ENCODE measurements around the gene SNRPA. TPM values are rescaled to one million over a fixed set of nuclear protein-coding genes. Genes with fewer than 3 reads are reported as not detected.

SNRPA gene
- total and polyA plus RNA-seq, 2 of the 13 experiments (the other 11 are each of a cell fraction or from before 2014, with no cell fraction given), result 59.6 to 162 TPM

DNA sequence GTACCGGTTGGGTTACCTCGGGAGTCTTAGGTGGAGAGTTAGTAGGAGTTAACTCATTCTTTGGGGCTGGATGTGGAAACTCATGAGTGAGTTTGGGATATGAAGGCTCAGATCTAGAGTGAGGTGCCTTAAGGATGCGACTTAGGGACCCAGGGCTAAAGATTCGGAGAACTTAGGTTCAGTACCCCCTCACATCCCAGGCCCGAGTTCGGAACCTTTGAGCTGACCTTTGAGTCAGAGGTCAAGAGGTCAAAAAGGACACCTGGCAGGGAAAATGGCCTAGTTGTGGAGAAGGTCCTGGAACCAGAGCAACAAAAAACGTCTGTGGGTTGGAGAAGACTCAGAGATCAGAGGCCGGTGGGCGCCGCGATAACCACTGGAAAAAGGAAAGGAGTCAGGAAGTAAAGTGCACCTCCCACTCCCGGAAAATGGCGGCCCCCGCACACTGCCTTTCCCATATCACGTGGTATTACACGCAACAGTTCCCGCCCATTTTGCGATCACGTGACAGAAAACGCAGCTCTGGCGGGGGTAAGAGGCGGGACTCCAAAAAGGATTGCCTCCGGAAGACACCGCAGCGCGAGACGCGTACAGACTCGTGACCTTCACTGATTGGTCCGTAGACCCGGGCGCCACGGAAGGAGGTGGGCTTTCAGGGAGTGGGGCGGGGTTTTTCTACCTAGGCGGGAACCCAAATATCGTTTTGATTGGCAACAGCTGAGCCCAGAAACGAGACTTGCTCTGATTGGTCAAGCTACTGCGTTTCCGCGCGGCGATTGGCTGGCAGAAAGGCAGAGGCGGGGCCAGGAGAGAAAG is 737 bp upstream of the SNRPA start, which contains the start of gene ACTMAP (continued):
- TF ChIP-seq PHF20 (CRISPR knock-in tag; IDR thresholded peaks at IDR 0.05) (peak; percentile 92), NFKBIZ (CRISPR knock-in tag; IDR thresholded peaks at IDR 0.05) (no peak), ZSCAN20 (CRISPR knock-in tag; IDR thresholded peaks at IDR 0.05; ENCODE audit: borderline replicate concordance) (no peak), AKAP8 (CRISPR knock-in tag; IDR thresholded peaks at IDR 0.05) (no peak), ZNF3 (CRISPR knock-in tag; IDR thresholded peaks at IDR 0.05) (no peak), GZF1 (CRISPR knock-in tag; IDR thresholded peaks at IDR 0.05) (no peak), ZIK1 (CRISPR knock-in tag; IDR thresholded peaks at IDR 0.05; ENCODE audit: borderline replicate concordance, low read depth) (0 out of 2 replicates have a peak, but pooled peaks have one; percentile 23), HCFC1 (IDR thresholded peaks at IDR 0.05; ENCODE audit: low read depth, low read length) (peak; percentile 50; the same call in 1 of the 2 replicates), KDM3A (CRISPR knock-in tag; IDR thresholded peaks at IDR 0.05; ENCODE audit: low read depth) (no peak), ZNF569 (CRISPR knock-in tag; IDR thresholded peaks at IDR 0.05; ENCODE audit: borderline replicate concordance) (no peak), MED1 (CRISPR knock-in tag; IDR thresholded peaks at IDR 0.05) (no peak; the same call in 1 of the 2 replicates), KDM2A (CRISPR knock-in tag; IDR thresholded peaks at IDR 0.05; ENCODE audit: borderline replicate concordance, low read depth) (peak; percentile 69; the same call in 1 of the 2 replicates), ZNF468 (CRISPR knock-in tag; IDR thresholded peaks at IDR 0.05) (no peak), CBFB (CRISPR knock-in tag; IDR thresholded peaks at IDR 0.05) (no peak), IKZF4 (CRISPR knock-in tag; IDR thresholded peaks at IDR 0.05; ENCODE audit: borderline replicate concordance, low read depth, not compliant biosample characterization) (no peak), MED13 (CRISPR knock-in tag; IDR thresholded peaks at IDR 0.05) (no peak), ZBTB21 (CRISPR knock-in tag; IDR thresholded peaks at IDR 0.05) (no peak), ZKSCAN1 (IDR thresholded peaks at IDR 0.05; ENCODE audit: low read length) (no peak), ZNF567 (CRISPR knock-in tag; IDR thresholded peaks at IDR 0.05; ENCODE audit: borderline replicate concordance) (no peak), PHF5A (CRISPR knock-in tag; IDR thresholded peaks at IDR 0.05; ENCODE audit: low read depth, unreplicated experiment) (no peak), ZNF749 (CRISPR knock-in tag; IDR thresholded peaks at IDR 0.05; ENCODE audit: borderline replicate concordance) (no peak), MAFK (conservative IDR thresholded peaks at IDR 0.05 in 1 of 2, IDR thresholded peaks at IDR 0.05 in 1 of 2; ENCODE audit: low read length in 2 of 2) (no peak), SRSF1 (optimal IDR thresholded peaks at IDR 0.05; ENCODE audit: low read depth, low read length) (peak; percentile 62), FOXK1 (CRISPR knock-in tag; IDR thresholded peaks at IDR 0.05; ENCODE audit: borderline replicate concordance, low read depth) (peak; percentile 64; the same call in 1 of the 2 replicates), CHD2 (IDR thresholded peaks at IDR 0.05; ENCODE audit: low read depth, low read length) (peak; percentile 74), NPAS2 (CRISPR knock-in tag; IDR thresholded peaks at IDR 0.05; ENCODE audit: borderline replicate concordance) (no peak), ISL2 (CRISPR knock-in tag; IDR thresholded peaks at IDR 0.05) (no peak), SP2 (CRISPR knock-in tag; IDR thresholded peaks at IDR 0.05) (peak; percentile 93), ZNF121 (CRISPR knock-in tag; IDR thresholded peaks at IDR 0.05) (no peak)
- TF ChIP-seq, protein P1, sequence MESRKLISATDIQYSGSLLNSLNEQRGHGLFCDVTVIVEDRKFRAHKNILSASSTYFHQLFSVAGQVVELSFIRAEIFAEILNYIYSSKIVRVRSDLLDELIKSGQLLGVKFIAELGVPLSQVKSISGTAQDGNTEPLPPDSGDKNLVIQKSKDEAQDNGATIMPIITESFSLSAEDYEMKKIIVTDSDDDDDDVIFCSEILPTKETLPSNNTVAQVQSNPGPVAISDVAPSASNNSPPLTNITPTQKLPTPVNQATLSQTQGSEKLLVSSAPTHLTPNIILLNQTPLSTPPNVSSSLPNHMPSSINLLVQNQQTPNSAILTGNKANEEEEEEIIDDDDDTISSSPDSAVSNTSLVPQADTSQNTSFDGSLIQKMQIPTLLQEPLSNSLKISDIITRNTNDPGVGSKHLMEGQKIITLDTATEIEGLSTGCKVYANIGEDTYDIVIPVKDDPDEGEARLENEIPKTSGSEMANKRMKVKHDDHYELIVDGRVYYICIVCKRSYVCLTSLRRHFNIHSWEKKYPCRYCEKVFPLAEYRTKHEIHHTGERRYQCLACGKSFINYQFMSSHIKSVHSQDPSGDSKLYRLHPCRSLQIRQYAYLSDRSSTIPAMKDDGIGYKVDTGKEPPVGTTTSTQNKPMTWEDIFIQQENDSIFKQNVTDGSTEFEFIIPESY (CRISPR knock-in tag; IDR thresholded peaks at IDR 0.05), result no peak; the same call in 1 of the 2 replicates
- TF ChIP-seq, protein P2, sequence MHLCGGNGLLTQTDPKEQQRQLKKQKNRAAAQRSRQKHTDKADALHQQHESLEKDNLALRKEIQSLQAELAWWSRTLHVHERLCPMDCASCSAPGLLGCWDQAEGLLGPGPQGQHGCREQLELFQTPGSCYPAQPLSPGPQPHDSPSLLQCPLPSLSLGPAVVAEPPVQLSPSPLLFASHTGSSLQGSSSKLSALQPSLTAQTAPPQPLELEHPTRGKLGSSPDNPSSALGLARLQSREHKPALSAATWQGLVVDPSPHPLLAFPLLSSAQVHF (CRISPR knock-in tag; IDR thresholded peaks at IDR 0.05), result no peak

All from HepG2 (cell line).